SK-N-SH (cell line): ENCODE measurements around the gene HAAO.

Experiments used
- CHD2 ChIP-seq: fragments of 150-350 bp; IDR thresholded peaks from 2 replicates; pipeline ENCODE4 v1.6.1; 2018; ENCODE audit warnings: low read length; ENCODE audit not compliant: partially characterized antibody
- ELF1 ChIP-seq: IDR thresholded peaks from 2 replicates; pipeline ENCODE4 v1.4.0; 2012
- EP300 ChIP-seq, 2 experiments: IDR thresholded peaks; 2 replicates each; pipeline versions ENCODE4 v1.4.0 to v1.6.1; 2012; ENCODE audit warnings: borderline replicate concordance in 1 of 2, low read depth in 1 of 2, low read length in 1 of 2
- GABPA ChIP-seq: IDR thresholded peaks from 2 replicates; pipeline ENCODE4 v1.4.0; 2012; ENCODE audit warnings: low read depth, mild to moderate bottlenecking
- POLR2AphosphoS5 ChIP-seq: IDR thresholded peaks from 2 replicates; pipeline ENCODE4 v1.6.1; 2012; ENCODE audit warnings: low read depth, low read length
- RAD21 ChIP-seq: IDR thresholded peaks from 2 replicates; pipeline ENCODE4 v1.6.1; 2012; ENCODE audit warnings: mild to moderate bottlenecking, low read length
- RFX5 ChIP-seq: IDR thresholded peaks from 2 replicates; pipeline ENCODE4 v1.6.1; 2012; ENCODE audit warnings: mild to moderate bottlenecking, improper control_type of control experiment, low read length
- RXRA ChIP-seq: IDR thresholded peaks from 2 replicates; pipeline ENCODE4 v1.4.0; 2012; ENCODE audit warnings: low read depth, mild to moderate bottlenecking, borderline replicate concordance
- SIN3A ChIP-seq: IDR thresholded peaks from 2 replicates; pipeline ENCODE4 v1.6.1; 2012; ENCODE audit warnings: low read depth, mild to moderate bottlenecking, low read length, moderate library complexity, borderline replicate concordance
- TAF1 ChIP-seq: IDR thresholded peaks from 2 replicates; pipeline ENCODE4 v1.6.1; 2012; ENCODE audit warnings: low read depth, mild to moderate bottlenecking, low read length, moderate library complexity, borderline replicate concordance
- TF ChIP-seq, protein P1 (sequence below): fragments of 200-600 bp; sonication (generic); IDR thresholded peaks from 2 replicates; pipeline ENCODE4 v1.6.1; 2017; ENCODE audit warnings: antibody characterized with exemption, mild to moderate bottlenecking, moderate library complexity
- TF ChIP-seq, protein P2 (sequence below): IDR thresholded peaks from 2 replicates; pipeline ENCODE4; 2012
- TF ChIP-seq, protein P3 (sequence below): IDR thresholded peaks from 2 replicates; pipeline ENCODE4 v1.4.0; 2012; ENCODE audit warnings: low read depth
- TF ChIP-seq, protein P4 (sequence below): IDR thresholded peaks from 2 replicates; pipeline ENCODE4 v1.4.0; 2012; ENCODE audit warnings: low read depth, borderline replicate concordance

DNA sequence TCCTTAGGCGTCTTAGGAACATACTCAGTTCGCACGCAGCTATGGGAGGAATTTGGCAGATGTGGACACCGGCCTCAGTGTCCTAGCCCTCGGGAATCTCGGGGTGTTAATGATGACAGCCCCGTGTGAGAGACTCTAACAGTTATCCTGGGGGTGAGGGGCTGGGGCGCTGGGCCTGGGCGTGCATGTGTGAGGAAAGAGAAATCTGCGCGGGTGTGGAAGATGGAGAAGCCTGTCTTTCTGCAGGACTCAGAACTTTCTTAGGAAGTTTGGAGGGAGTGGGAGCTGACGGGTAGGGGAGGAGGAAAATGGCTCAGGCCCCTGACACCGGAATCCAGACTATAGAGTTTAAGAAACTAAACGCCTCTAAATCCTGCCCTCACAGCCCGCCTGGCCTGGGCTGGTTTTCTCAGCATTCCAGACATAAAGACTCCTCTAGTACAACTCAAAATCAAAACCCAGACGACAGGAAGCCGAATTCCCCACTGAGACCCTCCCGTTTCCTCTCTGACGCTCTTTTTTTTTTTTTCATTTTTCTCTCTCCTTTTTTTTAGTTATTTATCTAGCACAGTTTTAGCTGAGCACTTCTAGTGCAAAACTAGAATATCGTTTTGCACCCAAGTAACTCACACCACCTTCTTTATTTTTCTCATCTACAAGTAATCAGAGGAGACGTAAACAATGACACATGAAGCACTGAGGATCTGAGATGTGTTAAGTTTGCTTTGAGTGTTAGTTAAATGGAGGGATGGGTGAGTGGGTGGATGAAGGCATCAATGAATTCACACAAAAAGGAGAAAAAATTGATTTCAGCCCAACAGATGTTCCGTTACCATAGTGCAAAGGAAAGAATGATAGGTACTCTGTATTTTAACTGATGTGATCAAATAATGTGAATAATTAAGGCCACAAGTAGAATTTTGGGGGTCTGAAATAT lies 1.2 kb upstream of the HAAO start:
- TF ChIP-seq, protein P1, sequence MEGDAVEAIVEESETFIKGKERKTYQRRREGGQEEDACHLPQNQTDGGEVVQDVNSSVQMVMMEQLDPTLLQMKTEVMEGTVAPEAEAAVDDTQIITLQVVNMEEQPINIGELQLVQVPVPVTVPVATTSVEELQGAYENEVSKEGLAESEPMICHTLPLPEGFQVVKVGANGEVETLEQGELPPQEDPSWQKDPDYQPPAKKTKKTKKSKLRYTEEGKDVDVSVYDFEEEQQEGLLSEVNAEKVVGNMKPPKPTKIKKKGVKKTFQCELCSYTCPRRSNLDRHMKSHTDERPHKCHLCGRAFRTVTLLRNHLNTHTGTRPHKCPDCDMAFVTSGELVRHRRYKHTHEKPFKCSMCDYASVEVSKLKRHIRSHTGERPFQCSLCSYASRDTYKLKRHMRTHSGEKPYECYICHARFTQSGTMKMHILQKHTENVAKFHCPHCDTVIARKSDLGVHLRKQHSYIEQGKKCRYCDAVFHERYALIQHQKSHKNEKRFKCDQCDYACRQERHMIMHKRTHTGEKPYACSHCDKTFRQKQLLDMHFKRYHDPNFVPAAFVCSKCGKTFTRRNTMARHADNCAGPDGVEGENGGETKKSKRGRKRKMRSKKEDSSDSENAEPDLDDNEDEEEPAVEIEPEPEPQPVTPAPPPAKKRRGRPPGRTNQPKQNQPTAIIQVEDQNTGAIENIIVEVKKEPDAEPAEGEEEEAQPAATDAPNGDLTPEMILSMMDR = no peak
- no peak for TF ChIP-seq ELF1
- TF ChIP-seq, protein P2, sequence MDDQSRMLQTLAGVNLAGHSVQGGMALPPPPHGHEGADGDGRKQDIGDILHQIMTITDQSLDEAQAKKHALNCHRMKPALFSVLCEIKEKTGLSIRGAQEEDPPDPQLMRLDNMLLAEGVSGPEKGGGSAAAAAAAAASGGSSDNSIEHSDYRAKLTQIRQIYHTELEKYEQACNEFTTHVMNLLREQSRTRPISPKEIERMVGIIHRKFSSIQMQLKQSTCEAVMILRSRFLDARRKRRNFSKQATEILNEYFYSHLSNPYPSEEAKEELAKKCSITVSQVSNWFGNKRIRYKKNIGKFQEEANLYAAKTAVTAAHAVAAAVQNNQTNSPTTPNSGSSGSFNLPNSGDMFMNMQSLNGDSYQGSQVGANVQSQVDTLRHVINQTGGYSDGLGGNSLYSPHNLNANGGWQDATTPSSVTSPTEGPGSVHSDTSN = no peak
- TF ChIP-seq EP300 (IDR thresholded peaks at IDR 0.05; ENCODE audit: borderline replicate concordance in 1 of 2, low read depth in 1 of 2, low read length in 1 of 2) = no peak
- TF ChIP-seq RXRA = no peak
- no peak for TF ChIP-seq GABPA
- TF ChIP-seq RAD21 = no peak
- no peak for TF ChIP-seq SIN3A
- TF ChIP-seq CHD2 = no peak
- TF ChIP-seq RFX5 = no peak
- no peak for TF ChIP-seq POLR2AphosphoS5
- TF ChIP-seq TAF1 = no peak
- TF ChIP-seq, protein P3, sequence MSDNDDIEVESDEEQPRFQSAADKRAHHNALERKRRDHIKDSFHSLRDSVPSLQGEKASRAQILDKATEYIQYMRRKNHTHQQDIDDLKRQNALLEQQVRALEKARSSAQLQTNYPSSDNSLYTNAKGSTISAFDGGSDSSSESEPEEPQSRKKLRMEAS = no peak
- TF ChIP-seq, protein P4, sequence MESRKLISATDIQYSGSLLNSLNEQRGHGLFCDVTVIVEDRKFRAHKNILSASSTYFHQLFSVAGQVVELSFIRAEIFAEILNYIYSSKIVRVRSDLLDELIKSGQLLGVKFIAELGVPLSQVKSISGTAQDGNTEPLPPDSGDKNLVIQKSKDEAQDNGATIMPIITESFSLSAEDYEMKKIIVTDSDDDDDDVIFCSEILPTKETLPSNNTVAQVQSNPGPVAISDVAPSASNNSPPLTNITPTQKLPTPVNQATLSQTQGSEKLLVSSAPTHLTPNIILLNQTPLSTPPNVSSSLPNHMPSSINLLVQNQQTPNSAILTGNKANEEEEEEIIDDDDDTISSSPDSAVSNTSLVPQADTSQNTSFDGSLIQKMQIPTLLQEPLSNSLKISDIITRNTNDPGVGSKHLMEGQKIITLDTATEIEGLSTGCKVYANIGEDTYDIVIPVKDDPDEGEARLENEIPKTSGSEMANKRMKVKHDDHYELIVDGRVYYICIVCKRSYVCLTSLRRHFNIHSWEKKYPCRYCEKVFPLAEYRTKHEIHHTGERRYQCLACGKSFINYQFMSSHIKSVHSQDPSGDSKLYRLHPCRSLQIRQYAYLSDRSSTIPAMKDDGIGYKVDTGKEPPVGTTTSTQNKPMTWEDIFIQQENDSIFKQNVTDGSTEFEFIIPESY = no peak
